GM08714 (cell line): Measurements from ENCODE around the gene MAVS.
"Not testable (repeated sequence)": the region's sequence is repeated elsewhere in the genome, so short reads cannot be mapped to it uniquely, and the experiment has no call there.

ENCODE experiments used
- H3K4me3 ChIP-seq: fragments of 200-500 bp; sonication (Bioruptor generic); 2 replicates; pipeline ENCODE4 v1.5.1; 2014; ENCODE audit warnings: mild to moderate bottlenecking, low read length, inconsistent platforms
- ZNF274 ChIP-seq: IDR thresholded peaks from 2 replicates; pipeline ENCODE4 v1.6.1; 2012; ENCODE audit warnings: mild to moderate bottlenecking, low read depth, low read length

Gene MAVS

DNA sequence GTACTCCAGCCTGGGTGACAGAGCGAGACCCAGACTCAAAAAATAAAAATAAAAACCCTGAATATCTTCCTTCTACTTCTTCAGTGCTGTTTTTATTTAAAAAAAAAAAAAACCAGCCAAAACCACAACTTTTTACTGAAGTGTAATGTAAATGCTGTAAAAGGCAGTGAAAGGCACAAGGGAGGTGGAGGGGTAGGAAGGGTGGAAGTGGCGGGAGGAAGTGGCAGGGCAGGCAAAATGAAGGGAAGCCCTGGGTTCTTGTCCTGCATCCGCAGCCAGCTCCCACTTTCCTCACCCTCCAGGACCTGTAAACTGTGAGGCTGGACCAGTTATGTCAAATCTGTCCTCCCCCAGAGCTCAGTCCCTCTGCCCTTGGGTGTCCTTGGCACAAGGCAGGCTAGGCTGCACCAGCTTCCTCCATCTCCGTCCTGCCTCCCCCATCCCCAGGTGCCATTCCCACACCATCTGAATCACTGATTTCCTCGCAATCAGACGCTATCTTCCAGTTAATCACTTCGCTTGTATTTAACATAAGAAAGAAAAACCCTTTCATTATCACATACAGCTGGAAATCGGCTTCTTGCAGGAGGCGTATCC lies 28.8 kb downstream of the MAVS start:
- no peak for TF ChIP-seq ZNF274
- no peak overlapping the region for H3K4me3 ChIP-seq

DNA sequence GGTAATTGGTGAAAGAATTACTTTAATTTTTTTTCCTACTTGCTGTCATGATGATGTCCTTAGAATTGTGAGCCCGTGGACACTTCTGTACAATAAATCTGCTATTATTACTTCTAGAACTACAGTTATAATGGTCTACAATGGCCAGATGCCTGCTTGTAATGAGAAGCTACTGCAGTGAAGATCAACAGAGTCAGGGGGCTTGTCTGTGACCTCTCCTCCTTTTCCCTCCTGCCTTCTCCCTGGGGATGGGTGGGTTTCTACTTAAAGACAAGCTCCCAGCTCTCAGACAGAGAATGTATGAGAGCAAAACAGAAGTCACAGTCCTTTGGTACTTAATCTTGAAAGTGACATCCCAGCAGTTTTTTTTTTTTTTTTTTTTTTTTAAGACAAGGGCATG lies 29.4 kb downstream of the MAVS start:
- TF ChIP-seq ZNF274, result no peak
- no peak overlapping the region for H3K4me3 ChIP-seq

DNA sequence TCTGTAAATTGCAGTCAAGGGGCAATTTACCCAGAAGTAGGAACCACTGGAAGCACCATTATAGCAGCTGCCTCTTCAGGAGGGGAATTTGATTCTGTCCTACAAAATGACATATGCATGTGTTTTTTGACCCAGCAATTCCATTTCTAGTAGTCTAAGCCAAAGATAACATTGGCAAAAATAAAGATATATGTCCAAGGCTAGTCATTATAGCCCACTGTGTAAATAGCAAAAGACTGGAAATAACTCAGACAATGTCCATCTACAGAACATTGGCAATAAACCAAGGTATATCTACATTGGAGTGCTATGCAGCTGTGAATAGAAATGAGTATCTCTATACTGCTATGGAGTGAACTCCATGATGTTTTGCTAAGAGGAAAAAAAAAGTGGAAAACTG lies 30.0 kb downstream of the MAVS start:
- TF ChIP-seq ZNF274, result no peak
- no peak overlapping the region for H3K4me3 ChIP-seq

DNA sequence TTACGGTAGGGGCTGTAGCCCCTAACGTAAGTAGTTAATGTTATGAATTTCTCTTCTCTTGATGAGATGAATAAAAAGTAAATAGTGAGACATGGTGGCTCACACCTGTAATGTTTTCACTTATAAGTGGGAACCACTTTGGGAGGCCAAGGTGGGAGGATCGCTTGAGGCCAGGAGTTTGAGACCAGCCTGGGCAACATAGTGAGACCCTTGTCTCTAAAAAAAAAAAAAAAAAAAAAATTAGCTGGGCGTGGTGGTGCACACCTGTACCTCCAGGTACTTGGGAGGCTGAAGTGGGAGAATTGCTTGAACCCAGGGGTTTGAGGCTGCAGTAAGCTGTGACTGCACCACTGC lies 32.3 kb downstream of the MAVS start:
- not testable (repeated sequence) for H3K4me3 ChIP-seq

DNA sequence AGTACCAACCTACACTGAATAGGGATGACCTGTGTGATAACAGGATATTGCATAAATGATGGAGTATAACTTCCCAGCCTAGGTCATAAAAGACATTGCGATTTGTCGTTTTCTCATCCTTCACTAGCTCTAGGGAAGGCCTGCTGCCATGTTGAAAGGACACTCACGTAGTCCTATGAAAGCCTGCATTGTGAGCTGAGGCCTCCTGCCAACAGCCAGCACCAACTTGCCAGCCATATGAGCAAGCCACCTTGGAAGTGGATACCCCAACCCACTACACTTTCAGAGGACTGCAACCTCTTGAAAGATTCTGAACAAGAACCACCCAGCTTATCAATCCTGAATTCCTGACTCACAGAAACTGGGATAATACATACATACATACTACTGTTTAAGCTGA lies 39.1 kb downstream of the MAVS start:
- TF ChIP-seq ZNF274, result no peak
- H3K4me3 ChIP-seq, result no peak overlapping the region

DNA sequence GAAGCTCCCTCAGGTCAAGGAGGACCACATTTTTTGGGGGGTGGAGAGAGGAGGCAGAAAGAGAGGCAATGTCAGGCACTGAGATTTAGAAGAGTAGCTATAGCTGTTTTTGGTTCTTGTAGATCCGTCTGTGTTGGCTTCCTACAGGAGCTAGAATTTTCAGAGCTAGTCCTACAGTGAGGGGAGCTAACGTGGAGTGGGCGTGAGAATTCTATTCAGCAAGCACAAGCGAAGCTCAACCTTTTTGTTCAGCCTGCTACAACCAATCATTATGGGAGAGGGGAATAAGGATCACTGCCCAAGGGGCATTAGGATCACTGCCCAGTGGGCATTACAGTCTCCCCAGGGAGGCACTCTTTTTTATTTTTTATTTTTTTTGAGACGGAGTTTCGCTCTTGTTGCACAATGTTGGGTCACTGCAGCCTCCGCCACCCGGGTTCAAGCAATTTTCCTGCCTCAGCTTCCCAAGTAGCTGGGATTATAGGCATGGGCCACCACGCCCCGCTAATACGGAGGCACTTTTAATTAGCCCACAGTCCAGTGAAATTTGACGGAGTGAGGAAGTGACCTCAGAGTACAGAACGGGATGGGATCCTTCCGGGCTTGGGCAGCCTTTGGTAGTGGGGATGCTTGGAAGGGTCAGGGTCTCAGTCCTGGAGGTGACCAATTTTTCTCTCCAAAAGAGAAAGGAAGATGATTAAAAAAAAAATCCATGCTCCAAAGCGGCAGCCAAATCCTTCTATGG lies 41.4 kb downstream of the MAVS start:
- TF ChIP-seq ZNF274, result no peak
- peak overlapping the region; percentile 84 for H3K4me3 ChIP-seq

DNA sequence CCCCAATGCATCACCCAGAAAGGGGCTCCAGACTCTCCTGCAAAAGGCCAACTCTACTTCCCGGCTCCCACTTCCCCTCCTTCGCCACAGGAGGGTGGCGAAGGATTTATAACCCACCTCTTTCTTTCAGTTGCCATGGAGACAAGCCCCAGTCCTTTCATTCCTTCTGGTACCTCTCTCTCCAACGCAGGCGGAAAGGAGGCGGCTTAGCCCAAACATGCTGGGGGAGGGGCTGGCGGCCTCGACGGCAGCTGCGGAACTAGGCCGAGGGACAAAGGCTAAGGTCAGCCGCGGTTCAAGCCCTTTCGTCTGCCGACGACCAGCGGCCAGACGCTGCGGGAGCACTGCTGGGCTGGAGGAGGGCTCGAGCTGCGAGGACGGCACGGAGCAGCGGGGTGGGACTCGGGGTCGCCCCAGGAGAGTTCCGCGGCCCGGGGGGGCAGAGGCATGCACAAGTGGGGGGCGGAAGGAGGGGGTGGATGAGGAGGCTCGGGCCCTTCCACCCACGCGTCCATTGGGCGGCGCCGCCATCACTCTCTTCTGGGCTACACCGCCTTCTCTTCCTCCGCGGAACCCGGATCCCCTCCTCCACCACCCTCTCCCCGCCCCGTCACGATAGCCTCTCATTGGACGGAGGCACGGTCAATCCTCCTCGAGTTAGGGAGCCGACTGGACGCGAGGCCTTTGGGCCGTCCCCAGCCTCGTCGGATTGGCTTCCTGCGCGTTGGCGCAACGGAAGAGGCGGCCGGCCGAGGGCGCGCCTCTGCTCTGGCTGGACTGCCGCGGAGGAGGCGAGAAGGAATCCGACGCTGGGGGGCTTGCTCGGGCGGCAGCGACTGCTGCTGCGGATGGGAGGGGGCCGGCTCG lies 42.2 kb downstream of the MAVS start, which contains the start of gene PANK2:
PANK2 (plus strand) TSS at position 766 of the 867 bp plus-strand sequence.
- H3K4me3 ChIP-seq, result peak within 1 kb of the TSS; percentile 100
- TF ChIP-seq ZNF274, result no peak

DNA sequence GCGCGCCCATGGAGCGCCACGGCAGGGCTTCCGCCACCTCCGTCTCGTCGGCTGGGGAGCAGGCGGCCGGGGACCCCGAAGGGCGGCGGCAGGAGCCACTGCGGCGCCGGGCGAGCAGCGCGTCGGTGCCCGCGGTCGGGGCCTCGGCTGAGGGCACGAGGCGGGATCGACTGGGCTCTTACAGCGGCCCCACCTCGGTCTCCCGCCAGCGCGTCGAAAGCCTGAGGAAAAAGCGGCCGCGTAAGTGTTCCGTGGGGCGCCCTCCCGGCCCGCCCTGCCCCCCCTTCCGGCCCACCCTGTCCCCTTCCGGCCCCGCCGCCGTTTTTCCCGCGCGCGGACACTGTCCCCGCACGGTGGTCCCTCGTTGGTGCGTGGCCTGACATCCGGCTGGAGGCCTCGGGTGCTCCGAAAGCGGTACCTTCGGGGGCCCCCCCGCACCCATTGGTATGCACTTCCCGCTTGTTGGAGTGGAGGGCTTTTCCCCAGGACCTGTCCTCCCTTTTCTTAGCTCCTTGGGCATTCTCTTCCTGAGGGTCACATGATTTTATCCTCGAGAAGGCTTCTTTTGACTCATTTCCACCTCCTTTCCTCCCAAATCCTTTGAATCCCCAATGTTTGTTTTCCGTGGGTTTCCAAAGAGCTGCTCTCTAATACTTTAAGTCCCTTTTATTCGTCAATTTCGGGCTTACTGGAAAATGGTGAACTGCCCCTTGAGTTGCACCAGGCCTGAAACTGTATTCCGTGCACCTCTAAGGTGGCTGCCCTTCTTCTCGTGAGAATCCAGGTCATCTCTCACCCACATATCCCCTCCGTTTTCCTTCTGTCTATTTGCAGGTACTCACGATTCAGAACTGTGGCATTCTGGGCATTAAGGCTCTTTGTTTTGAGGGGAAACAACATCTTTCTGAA lies 43.1 kb downstream of the MAVS start:
- no peak for TF ChIP-seq ZNF274
- H3K4me3 ChIP-seq, result peak overlapping the region; percentile 100

DNA sequence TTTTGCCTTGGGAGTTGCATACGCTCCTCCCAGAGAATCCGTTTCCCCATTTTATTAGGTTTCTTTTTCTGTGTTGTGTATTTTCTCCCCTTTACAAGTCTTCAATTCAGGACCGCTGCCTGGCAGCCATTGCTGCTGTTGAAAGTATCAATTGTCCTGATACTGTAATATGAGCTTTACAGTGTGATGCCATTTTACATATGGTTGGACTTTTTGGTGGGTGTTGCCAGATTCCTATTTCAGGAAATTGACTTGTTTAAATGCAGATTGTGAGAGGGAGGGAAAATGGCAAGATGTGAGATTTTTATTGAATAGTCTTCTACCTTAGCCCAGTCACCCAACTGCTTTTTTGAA lies 43.7 kb downstream of the MAVS start:
- TF ChIP-seq ZNF274, result no peak
- H3K4me3 ChIP-seq, result peak overlapping the region; percentile 100

DNA sequence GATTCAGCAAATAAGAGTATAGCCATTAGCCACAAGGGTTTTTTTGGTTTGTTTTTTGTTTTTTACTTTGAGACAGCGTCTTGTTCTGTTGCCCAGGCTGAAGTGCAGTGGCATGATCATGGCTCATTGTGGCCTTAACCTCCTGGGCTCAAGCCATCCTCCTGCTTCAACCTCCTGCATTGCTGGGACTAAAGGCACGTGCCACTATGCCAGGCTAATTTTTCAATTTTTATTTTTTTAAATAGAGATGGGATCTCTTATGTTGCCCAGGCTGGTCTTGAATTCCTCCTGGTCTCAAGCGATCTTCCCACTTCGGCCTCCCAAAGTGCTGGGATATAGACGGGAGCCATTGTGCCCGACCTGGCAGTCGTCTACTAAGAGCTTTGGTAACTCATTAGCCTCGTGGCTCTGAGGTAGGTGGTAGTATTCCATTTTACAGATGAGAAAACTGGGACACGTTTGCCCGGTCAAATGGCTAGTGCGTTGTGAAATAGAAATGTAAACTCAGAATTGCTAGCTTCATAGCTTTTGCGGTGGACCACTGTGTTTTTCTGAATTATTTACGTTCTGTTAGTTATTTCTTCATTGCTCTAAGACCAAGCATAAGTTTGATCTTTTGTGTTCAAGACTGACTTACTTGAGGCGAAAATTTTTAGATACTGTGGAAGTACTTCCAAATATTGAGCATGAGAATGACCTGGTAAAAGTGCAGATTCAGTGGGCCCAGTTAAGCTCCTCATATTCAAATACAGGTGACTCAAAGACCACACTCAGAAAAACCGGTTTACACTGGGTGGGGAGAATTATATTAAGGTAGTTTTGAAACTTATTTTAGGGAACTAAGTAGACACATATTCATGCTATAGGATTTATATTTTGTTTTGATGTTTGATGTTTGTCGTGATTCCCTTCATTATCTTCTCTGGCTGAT lies 44.6 kb downstream of the MAVS start:
- TF ChIP-seq ZNF274, result no peak
- H3K4me3 ChIP-seq, result peak overlapping the region; percentile 100

DNA sequence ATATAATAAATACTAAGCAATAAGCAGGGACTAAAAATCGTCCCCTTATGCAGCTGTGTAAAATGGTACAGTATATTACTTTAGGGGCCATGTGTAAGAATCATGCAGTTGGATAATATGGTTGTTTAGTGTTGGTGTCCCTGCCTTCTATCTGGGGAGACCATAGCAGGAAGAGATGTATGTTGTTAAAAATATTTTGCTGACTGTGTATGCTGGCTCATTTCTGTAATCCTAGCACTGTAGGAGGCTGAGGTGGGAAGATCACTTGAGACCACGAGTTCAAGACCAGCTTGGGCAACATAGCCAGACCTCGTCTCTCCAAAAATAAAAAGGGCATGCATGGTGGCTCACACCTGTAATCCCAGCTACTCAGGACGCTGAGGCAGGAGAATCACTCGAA lies 48.2 kb downstream of the MAVS start:
- H3K4me3 ChIP-seq, result no peak overlapping the region
- TF ChIP-seq ZNF274, result no peak

DNA sequence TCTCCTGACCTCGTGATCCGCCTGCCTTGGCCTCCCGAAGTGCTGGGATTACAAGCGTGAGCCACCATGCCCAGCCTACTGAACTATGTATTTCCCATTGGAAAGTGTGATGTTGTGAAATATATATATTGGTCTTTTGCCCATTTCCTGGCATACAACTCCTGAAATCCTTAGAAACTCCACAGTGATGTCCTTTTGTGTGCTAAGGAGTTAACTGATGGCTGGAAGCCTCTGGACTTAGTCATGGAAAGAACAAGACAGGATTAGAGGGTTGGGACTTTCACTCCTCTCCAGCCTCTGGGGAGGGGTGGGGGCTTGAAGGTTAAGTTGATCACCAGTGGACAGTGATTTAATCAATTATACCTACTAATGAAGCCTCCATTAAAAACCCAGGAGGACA lies 49.7 kb downstream of the MAVS start:
- TF ChIP-seq ZNF274, result no peak
- H3K4me3 ChIP-seq, result no peak overlapping the region

DNA sequence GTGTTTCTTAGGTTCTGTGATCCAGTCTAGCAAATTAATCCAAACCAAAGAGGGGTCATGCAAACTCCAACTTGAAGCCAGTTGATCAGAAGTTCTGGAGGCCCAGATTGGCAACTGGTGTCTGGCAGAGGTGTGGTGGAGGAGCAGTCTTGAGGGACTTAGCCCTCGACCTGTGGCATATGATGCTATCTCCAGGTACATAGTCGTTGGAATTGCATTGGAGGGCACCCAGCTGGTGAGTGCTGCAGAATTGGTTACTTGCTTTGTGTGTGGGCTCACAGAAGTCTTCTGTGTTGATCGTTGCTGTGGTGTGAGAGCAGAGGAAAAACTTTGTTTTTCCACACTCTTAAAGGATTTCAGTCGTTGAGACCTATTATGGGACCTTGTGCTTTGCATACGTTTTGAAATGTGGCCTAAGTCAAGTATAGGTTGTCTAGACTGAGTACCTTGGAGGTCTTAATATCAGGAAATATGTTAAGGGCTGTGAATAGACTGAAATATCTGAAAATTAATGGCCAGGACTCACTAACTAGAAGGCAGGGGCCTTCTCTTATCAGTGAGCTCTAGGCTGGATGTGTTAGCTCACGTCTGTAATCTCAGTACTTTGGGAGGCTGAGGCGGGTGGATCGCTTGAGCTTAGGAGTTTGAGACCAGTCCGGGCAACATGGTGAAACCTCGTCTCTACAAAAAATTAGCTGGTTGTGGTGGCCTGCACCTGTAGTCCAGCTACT lies 50.4 kb downstream of the MAVS start:
- no peak overlapping the region for H3K4me3 ChIP-seq

DNA sequence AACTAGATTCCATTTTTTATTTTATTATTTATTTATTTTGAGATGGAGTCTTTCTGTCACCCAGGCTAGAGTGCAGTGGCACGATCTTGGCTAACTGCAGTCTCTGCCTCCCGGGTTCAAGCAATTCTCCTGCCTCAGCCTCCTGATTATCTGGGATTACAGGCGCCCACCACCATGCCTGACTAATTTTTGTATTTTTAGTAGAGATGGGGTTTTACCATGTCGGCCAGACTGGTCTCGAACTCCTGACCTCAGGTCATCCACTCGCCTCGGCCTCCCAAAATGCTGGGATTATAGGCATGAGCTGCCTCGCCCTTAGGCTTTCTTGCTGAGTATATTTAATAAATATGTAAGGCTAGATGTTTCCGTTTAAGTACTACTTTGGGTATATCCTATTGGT lies 51.5 kb downstream of the MAVS start:
- H3K4me3 ChIP-seq, result not testable (repeated sequence)

More for the DNA sequence above, 50.4 kb downstream of the MAVS start:
- no peak for TF ChIP-seq ZNF274
